ENCODE measurements around the gene FAM181A. TPM values are rescaled to one million over a fixed set of nuclear protein-coding genes. Genes with fewer than 3 reads are reported as not detected.

The FAM181A gene
- total and polyA plus RNA-seq, 10 of the 15 experiments (the other 5 are each of a cell fraction or from before 2014, with no cell fraction given) = not detected

DNA sequence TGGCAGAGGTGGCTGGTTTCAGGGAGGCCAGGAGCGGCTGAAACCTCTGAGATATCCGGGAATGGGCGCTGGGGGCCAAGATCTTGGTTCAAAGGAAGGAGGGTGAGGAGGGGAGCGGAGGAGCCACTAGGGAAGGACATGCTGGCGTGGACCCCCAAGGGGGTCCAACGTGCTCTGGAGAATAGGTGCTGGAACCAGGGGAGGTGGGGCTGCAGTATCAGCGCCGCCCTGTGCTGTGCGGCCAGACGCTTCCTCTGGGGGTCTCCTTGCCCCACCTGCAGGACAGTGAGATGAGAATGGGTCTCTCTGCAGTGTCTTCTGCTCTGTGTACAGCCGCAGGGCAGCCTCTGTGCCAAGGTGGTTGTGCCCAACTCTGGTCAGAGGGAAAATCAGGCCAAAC is 2.5 kb downstream of the FAM181A start (continued):
- TF ChIP-seq CTCF (IDR thresholded peaks at IDR 0.05 in 2 of 3, conservative IDR thresholded peaks at IDR 0.05 in 1 of 3; ENCODE audit: control insufficient read depth in 2 of 3, extremely low read depth in 1 of 3, insufficient read depth in 1 of 3, low read depth in 3 of 3, low read length in 3 of 3) (no peak), CBFB (IDR thresholded peaks at IDR 0.05; ENCODE audit: low read depth) (no peak), YBX1 (IDR thresholded peaks at IDR 0.05) (no peak), KAT2A (conservative IDR thresholded peaks at IDR 0.05; ENCODE audit: control insufficient read depth, low read depth, low read length) (no peak), RCOR1 (conservative IDR thresholded peaks at IDR 0.05; ENCODE audit: low read depth, low read length) (no peak)
- TF ChIP-seq, protein P1, sequence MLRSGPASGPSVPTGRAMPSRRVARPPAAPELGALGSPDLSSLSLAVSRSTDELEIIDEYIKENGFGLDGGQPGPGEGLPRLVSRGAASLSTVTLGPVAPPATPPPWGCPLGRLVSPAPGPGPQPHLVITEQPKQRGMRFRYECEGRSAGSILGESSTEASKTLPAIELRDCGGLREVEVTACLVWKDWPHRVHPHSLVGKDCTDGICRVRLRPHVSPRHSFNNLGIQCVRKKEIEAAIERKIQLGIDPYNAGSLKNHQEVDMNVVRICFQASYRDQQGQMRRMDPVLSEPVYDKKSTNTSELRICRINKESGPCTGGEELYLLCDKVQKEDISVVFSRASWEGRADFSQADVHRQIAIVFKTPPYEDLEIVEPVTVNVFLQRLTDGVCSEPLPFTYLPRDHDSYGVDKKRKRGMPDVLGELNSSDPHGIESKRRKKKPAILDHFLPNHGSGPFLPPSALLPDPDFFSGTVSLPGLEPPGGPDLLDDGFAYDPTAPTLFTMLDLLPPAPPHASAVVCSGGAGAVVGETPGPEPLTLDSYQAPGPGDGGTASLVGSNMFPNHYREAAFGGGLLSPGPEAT (IDR thresholded peaks at IDR 0.05; ENCODE audit: low read depth) = no peak

DNA sequence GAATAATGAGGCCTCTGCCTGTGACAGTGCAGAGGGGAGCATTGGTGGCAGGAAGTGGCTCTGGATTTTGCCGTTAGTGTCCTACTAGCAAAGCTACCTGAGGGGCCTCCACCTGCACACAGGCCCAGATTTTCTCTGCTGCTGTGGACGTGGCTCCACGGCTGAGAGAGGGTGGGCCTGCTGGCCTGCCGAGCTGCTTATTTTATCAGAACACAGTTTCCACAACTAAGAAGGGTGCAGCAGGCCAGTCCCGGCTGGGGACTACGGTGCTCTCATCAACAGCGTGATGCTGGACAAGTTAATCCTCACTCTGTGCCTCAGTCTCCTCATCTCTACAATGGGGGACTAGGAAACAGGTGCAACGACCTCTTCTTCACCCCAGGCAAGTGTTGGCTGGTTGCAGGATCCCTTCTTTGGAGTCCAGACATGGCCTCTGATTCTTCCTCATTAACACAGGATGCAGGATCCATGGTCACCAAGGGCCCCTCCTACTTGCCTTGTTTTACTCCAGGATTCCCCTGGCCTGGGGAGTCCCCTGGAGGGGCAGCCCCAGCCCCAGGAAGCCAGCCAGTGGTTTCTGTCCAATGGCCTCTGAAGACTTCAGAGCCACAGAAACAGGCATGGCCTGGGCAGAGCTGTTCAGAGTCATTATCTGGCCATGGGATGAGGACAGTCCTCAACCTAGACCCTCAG is 3.3 kb downstream of the FAM181A start:
- no peaks in the 10 kb centered on the region; a peak in 3 of 4 replicates for H3K36me3 ChIP-seq (ENCODE audit: control insufficient read depth in 2 of 2, insufficient read depth in 2 of 2, low read length in 1 of 2)
- no peak overlapping the region for H2AFZ ChIP-seq (ENCODE audit: control insufficient read depth, low read depth, low read length)
- H3K79me2 ChIP-seq (ENCODE audit: control insufficient read depth, insufficient read depth, low read length) = no peaks in the 10 kb centered on the region
- H3K4me3 ChIP-seq = no peak overlapping the region
- no peak for FAIRE-seq
- DNase-seq (ENCODE audit: low read depth, low spot score) = no peak
- BruUV-seq (replicated peaks) = no TSS peak
- no peak overlapping the region for H3K4me2 ChIP-seq (ENCODE audit: control insufficient read depth, insufficient read depth)
- intact Hi-C loops (cut with micrococcal nuclease; ENCODE audit: unreplicated experiment) = no loop called here
- no peak overlapping the region for H3K9ac ChIP-seq (ENCODE audit: control insufficient read depth, insufficient read depth, low read length)
- H3K27ac ChIP-seq (ENCODE audit: control insufficient read depth, insufficient read depth) = no peak overlapping the region
- H3K27me3 ChIP-seq (replicated peaks in 1 of 2; ENCODE audit: control insufficient read depth in 2 of 2, insufficient read depth in 2 of 2, low read length in 1 of 2) = no peaks in the 10 kb centered on the region
- ATAC-seq = peak; percentile 60
- ChIA-PET POLR2A (no interaction called here), RAD21 (ENCODE audit: unreplicated experiment) (interaction anchor here (1.4 to 2.1 kb wide), 2 partner anchors 9 to 69 kb away, joined by 3 to 6 read pairs; no protein-coding TSS in a partner anchor), SMC1A (ENCODE audit: uncharacterized antibody, unreplicated experiment) (interaction anchor here (1.0 kb wide), 1 partner anchor 81 kb away, joined by 3 read pairs; no protein-coding TSS in a partner anchor), CTCF (interaction anchor here (0.8 to 1.5 kb wide), 2 partner anchors 69 to 206 kb away, joined by 3 to 5 read pairs; no protein-coding TSS in a partner anchor)
- no peaks in the 10 kb centered on the region for H4K20me1 ChIP-seq (ENCODE audit: control insufficient read depth, insufficient read depth)
- in situ Hi-C loops (cut with MboI) = loop anchor here (5.0 kb wide), 1 partner anchor 207 kb away; no protein-coding TSS in a partner anchor
- no peaks in the 10 kb centered on the region for H3K9me3 ChIP-seq (replicated peaks; ENCODE audit: control insufficient read depth, insufficient read depth, low read length)
- no peaks in the 10 kb centered on the region for H3K4me1 ChIP-seq (ENCODE audit: control insufficient read depth, insufficient read depth, low read length)
- TF ChIP-seq, protein P2, sequence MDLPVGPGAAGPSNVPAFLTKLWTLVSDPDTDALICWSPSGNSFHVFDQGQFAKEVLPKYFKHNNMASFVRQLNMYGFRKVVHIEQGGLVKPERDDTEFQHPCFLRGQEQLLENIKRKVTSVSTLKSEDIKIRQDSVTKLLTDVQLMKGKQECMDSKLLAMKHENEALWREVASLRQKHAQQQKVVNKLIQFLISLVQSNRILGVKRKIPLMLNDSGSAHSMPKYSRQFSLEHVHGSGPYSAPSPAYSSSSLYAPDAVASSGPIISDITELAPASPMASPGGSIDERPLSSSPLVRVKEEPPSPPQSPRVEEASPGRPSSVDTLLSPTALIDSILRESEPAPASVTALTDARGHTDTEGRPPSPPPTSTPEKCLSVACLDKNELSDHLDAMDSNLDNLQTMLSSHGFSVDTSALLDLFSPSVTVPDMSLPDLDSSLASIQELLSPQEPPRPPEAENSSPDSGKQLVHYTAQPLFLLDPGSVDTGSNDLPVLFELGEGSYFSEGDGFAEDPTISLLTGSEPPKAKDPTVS (IDR thresholded peaks at IDR 0.05; ENCODE audit: low read depth, low read length) = no peak
- TF ChIP-seq DPF2 (IDR thresholded peaks at IDR 0.05) (no peak), TAF1 (IDR thresholded peaks at IDR 0.05; ENCODE audit: borderline replicate concordance, low read depth, low read length) (no peak), EZH2 (IDR thresholded peaks at IDR 0.05; ENCODE audit: borderline replicate concordance, control insufficient read depth, low read depth, low read length) (no peak)
- WGBS (ENCODE audit: insufficient coverage, insufficient replicate concordance, low lambda C conversion rate, missing lambda C conversion rate) = 30% methylated on average over 8 of the region's 8 CpGs
